ENCODE measurements around the gene DHX57.

- TF ChIP-seq, protein P1, sequence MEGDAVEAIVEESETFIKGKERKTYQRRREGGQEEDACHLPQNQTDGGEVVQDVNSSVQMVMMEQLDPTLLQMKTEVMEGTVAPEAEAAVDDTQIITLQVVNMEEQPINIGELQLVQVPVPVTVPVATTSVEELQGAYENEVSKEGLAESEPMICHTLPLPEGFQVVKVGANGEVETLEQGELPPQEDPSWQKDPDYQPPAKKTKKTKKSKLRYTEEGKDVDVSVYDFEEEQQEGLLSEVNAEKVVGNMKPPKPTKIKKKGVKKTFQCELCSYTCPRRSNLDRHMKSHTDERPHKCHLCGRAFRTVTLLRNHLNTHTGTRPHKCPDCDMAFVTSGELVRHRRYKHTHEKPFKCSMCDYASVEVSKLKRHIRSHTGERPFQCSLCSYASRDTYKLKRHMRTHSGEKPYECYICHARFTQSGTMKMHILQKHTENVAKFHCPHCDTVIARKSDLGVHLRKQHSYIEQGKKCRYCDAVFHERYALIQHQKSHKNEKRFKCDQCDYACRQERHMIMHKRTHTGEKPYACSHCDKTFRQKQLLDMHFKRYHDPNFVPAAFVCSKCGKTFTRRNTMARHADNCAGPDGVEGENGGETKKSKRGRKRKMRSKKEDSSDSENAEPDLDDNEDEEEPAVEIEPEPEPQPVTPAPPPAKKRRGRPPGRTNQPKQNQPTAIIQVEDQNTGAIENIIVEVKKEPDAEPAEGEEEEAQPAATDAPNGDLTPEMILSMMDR (IDR thresholded peaks at IDR 0.05; ENCODE audit: poor library complexity, severe bottlenecking) = no peak
- TF ChIP-seq SMC3 (conservative IDR thresholded peaks at IDR 0.05; ENCODE audit: poor library complexity) = no peak
- TF ChIP-seq TAF1 (IDR thresholded peaks at IDR 0.05; ENCODE audit: low read depth) = no peak
- no peak for TF ChIP-seq EP300 (conservative IDR thresholded peaks at IDR 0.05; ENCODE audit: poor library complexity, severe bottlenecking)
These were observed 45.8 kb downstream of the DHX57 start for GRCh38 chr2:38829971-38830370.
